Muscle of leg (tissue), 11 donors: Measurements from ENCODE around the gene CDC6. TPM values are rescaled to one million over a fixed set of nuclear protein-coding genes. Genes with fewer than 3 reads are reported as not detected.
"Not testable (repeated sequence)": the region's sequence is repeated elsewhere in the genome, so short reads cannot be mapped to it uniquely, and the experiment has no call there.

ENCODE experiments used
- DNase-seq: peaks from one replicate; pipeline ENCODE4 v3.0.0; 2013
- H3K27ac ChIP-seq: one replicate; pipeline ENCODE4 v1.5.1; 2013; ENCODE audit warnings: mild to moderate bottlenecking, low read length, control low read depth
- H3K27me3 ChIP-seq: one replicate; pipeline ENCODE4 v1.6.1; 2013; ENCODE audit warnings: low read length; ENCODE audit not compliant: control insufficient read depth, insufficient read depth
- H3K36me3 ChIP-seq: one replicate; pipeline ENCODE4 v1.6.1; 2013; ENCODE audit warnings: low read length; ENCODE audit not compliant: control insufficient read depth, insufficient read depth
- H3K4me1 ChIP-seq: one replicate; pipeline ENCODE4 v1.6.1; 2013; ENCODE audit warnings: low read length; ENCODE audit not compliant: control insufficient read depth, insufficient read depth
- H3K4me3 ChIP-seq: one replicate; pipeline ENCODE4 v1.5.1; 2013; ENCODE audit warnings: low read length, control low read depth
- H3K9me3 ChIP-seq: replicated peaks from 2 replicates; pipeline ENCODE4 v1.6.1; 2013; ENCODE audit warnings: low read depth, low read length; ENCODE audit not compliant: control insufficient read depth
- WGBS: methylation state at CpG from one replicate; pipeline ENCODE4 v1.1.5; 2013; ENCODE audit warnings: missing lambda C conversion rate; ENCODE audit not compliant: insufficient coverage; 5-methylcytosine and 5-hydroxymethylcytosine counted together
- polyA plus RNA-seq, 8 donors: library from polyadenylated mRNA; unstranded; fragments of 120-200 nt; gene quantifications; one replicate each; pipeline versions ENCODE4 v1.2.1 to v1.2.3, GENCODE V29; 2013; ENCODE audit warnings: inconsistent platforms in 1 of 8, low replicate concordance in 1 of 8; ENCODE audit not compliant: insufficient read length in 8 of 8, insufficient read depth in 1 of 8
- total RNA-seq: library from RNA; stranded (reverse); fragments of 120-200 nt; gene quantifications from one replicate; pipeline ENCODE4 v1.2.4, GENCODE V29; 2013

CDC6 gene
- total and polyA plus RNA-seq, 9 donors, result 8.2 to 17.0 (median 11.1) TPM

DNA sequence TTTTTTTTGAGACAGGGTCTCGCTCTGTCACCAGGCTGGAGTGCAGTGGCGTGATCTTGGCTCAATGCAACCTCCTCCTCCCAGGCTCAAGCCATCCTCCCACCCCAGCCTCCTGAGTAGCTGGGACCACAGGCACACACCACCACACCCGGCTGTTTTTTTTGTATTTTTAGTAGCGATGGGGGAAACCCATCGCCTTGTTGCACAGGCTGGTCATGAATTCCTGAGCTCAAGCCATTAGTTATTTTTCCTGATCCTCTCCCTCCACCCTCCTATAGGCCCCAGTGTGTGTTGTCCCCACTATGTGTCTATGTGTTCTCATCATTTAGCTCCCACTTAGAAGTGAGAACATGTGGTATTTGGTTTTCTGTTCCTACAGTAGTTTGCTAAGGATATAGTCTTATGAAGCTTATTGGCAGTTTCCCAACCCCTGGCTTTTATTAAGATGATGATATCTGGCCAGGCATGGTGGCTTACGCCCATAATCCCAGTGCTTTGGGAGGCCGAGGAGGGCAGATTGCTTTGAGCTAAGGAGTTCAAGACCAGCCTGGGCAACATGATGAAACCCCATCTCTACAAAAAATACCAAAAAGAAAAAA, 11.6 kb downstream of the CDC6 start:
- H3K9me3 ChIP-seq, H3K4me3 ChIP-seq, H3K27me3 ChIP-seq: not testable (repeated sequence)
- Histone ChIP-seq H3K4me1 (peaks cover 29% of the 10 kb centered on the region), H3K27ac (peak overlapping the region; percentile 44), H3K36me3 (peaks cover 12% of the 10 kb centered on the region)
- DNase-seq, result peak; percentile 70
- no CpG with 5 or more reads among the region's 7 CpGs for WGBS

DNA sequence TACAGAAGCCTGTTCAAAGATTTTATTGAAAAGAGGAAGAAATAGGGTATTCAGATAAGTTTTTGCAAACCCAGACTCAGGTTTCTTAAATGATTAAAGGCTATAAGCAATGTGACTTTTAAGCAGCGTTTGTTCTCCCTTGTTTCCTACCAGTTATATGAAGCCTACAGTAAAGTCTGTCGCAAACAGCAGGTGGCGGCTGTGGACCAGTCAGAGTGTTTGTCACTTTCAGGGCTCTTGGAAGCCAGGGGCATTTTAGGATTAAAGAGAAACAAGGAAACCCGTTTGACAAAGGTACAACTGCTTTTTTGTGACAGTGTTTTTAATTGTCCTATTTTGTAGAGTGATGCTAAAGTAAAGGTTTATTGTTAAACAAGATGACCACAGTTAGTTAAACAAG, 13.6 kb downstream of the CDC6 start:
- no peak for DNase-seq

DNA sequence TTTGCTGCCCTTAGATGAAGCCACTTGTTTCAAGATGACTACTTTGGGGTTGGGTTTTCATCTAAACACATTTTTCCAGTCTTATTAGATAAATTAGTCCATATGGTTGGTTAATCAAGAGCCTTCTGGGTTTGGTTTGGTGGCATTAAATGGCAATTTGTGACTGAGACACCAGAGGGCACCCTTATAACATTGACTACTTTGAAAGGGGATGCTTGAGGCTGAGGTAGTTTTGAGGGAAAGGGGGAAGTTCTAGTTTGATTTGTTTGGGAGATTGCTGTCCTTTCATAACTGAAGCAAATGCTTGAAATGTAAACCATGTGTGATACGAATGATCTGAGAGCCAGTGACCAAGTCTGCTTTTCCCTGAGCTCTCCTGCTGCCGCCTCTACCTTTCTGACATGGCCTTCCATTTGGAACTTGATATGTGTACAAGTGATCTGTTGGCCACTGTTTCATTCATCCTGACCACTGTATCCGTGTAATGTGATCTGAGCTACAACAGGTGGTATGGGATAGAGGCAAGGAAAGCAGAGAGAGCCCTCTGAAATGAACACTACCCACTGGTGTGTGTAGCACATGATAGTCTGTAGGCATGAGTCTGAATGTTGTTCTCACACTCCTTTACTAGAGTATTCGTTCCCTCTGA, 15.5 kb downstream of the CDC6 start:
- Histone ChIP-seq H3K9me3 (no peaks in the 10 kb centered on the region), H3K4me1 (peaks cover 56% of the 10 kb centered on the region), H3K4me3 (no peak overlapping the region), H3K36me3 (peaks cover 6% of the 10 kb centered on the region), H3K27me3 (no peaks in the 10 kb centered on the region), H3K27ac (peak overlapping the region; percentile 72)
- WGBS, result 20% methylated on average over 1 of the region's 4 CpGs
- DNase-seq, result peak; percentile 90

More for the DNA sequence above, 13.6 kb downstream of the CDC6 start:
- no peaks in the 10 kb centered on the region for H3K9me3 ChIP-seq
- H3K4me1 ChIP-seq, result peaks cover 38% of the 10 kb centered on the region
- H3K27ac ChIP-seq, result no peak overlapping the region
- H3K36me3 ChIP-seq, result peaks cover 6% of the 10 kb centered on the region
- WGBS, result 52% methylated on average over 3 of the region's 4 CpGs
- no peak overlapping the region for H3K4me3 ChIP-seq
- no peaks in the 10 kb centered on the region for H3K27me3 ChIP-seq

- peak; percentile 93 for DNase-seq
- Histone ChIP-seq H3K27me3 (no peaks in the 10 kb centered on the region), H3K4me1 (peaks cover 59% of the 10 kb centered on the region), H3K27ac (peak overlapping the region; percentile 72), H3K4me3 (no peak overlapping the region), H3K36me3 (peaks cover 4% of the 10 kb centered on the region), H3K9me3 (no peaks in the 10 kb centered on the region)
- 5% methylated on average over 3 of the region's 5 CpGs for WGBS
Measured at GRCh38 chr17:40303708-40304551, 16.3 kb downstream of the CDC6 start.

GRCh38 chr17:40304552-40304863, 16.8 kb downstream of the CDC6 start:
- DNase-seq, result peak; percentile 79
- H3K9me3 ChIP-seq, H3K36me3 ChIP-seq, H3K27me3 ChIP-seq, H3K4me3 ChIP-seq: not testable (repeated sequence)
- Histone ChIP-seq H3K4me1 (peaks cover 61% of the 10 kb centered on the region), H3K27ac (peak overlapping the region; percentile 72)
- WGBS, result no CpG with 5 or more reads among the region's 5 CpGs

- H3K4me3 ChIP-seq, H3K9me3 ChIP-seq, H3K27me3 ChIP-seq, H3K27ac ChIP-seq, H3K36me3 ChIP-seq, DNase-seq: not testable (repeated sequence)
- 92% methylated on average over 3 of the region's 5 CpGs for WGBS
- peaks cover 65% of the 10 kb centered on the region for H3K4me1 ChIP-seq
Measured at GRCh38 chr17:40304866-40305265, 17.2 kb downstream of the CDC6 start.

- DNase-seq, result no peak
- no peaks in the 10 kb centered on the region for H3K27me3 ChIP-seq
- no peaks in the 10 kb centered on the region for H3K36me3 ChIP-seq
- H3K4me3 ChIP-seq, result no peak overlapping the region
- peak overlapping the region; percentile 56 for H3K27ac ChIP-seq
- H3K9me3 ChIP-seq, result no peaks in the 10 kb centered on the region
- WGBS, result 24% methylated on average over 2 of the region's 2 CpGs
- peaks cover 80% of the 10 kb centered on the region for H3K4me1 ChIP-seq
Measured at GRCh38 chr17:40306395-40306794, 18.7 kb downstream of the CDC6 start.

- peak overlapping the region; percentile 56 for H3K27ac ChIP-seq
- H3K9me3 ChIP-seq, result no peaks in the 10 kb centered on the region
- peak; percentile 77 for DNase-seq
- peaks cover 88% of the 10 kb centered on the region for H3K4me1 ChIP-seq
- no peak overlapping the region for H3K4me3 ChIP-seq
- whole genome bisulfite sequencing, result no CpG with 5 or more reads among the region's 10 CpGs
- no peaks in the 10 kb centered on the region for H3K36me3 ChIP-seq
- H3K27me3 ChIP-seq, result no peaks in the 10 kb centered on the region
Measured at GRCh38 chr17:40307001-40307730, 19.5 kb downstream of the CDC6 start.

- whole genome bisulfite sequencing, result 13% methylated on average over 2 of the region's 3 CpGs
Measured at GRCh38 chr17:40307740-40308239, 20.1 kb downstream of the CDC6 start.

More at GRCh38 chr17:40307740-40308239, 20.1 kb downstream of the CDC6 start:
- Histone ChIP-seq H3K27ac (peak overlapping the region; percentile 56), H3K36me3 (no peaks in the 10 kb centered on the region), H3K4me3 (no peak overlapping the region), H3K27me3 (no peaks in the 10 kb centered on the region), H3K4me1 (peaks cover 92% of the 10 kb centered on the region), H3K9me3 (no peaks in the 10 kb centered on the region)
- peak; percentile 48 for DNase-seq
